Hepatocyte (in vitro differentiated cells): Measurements from ENCODE around the gene VSIG10L2.

Experiments used
- CTCF ChIP-seq: fragments of 200-600 bp; sonication (generic); IDR thresholded peaks from 2 replicates; pipeline ENCODE4 v1.5.1; 2016; ENCODE audit warnings: antibody characterized with exemption, mild to moderate bottlenecking; ENCODE audit not compliant: poor library complexity
- EZH2 ChIP-seq: fragments of 200-600 bp; sonication (generic); IDR thresholded peaks from 2 replicates; pipeline ENCODE4 v1.6.1; 2016; ENCODE audit warnings: antibody characterized with exemption, mild to moderate bottlenecking, borderline replicate concordance

GRCh38 chr11:125945797-125946520 lies at the start of gene VSIG10L2:
- TF ChIP-seq CTCF (no peak), EZH2 (no peak)
